A549 (cell line): ENCODE results near the gene AMZ2. TPM values are rescaled to one million over a fixed set of nuclear protein-coding genes. Genes with fewer than 3 reads are reported as not detected.
"Not testable (repeated sequence)": the region's sequence is repeated elsewhere in the genome, so short reads cannot be mapped to it uniquely, and the experiment has no call there.

ENCODE experiments used
- ATAC-seq, 2 experiments: fragments of 200-7000 bp in 1 of 2; fragments of >200 bp in 1 of 2; cut with Nextera tagmentation in 1 of 2; cut with Tn5 transposase in 1 of 2; 3 replicates each; pipeline versions ENCODE4 v1.8.0 to v1.9.1; 2018 to 2020; ENCODE audit warnings: mild to moderate bottlenecking in 1 of 2, moderate library complexity in 1 of 2
- CTCF ChIA-PET: fragments of 300-600 bp; sonication (Branson Sonifier 250); formaldehyde crosslinking; extraction: SDS; loops from one replicate; lab custom pipeline; 2021; ENCODE audit warnings: antibody characterized with exemption, inconsistent platforms; lab: Yijun Ruan, JAX
- POLR2A ChIA-PET: fragments of 350-600 bp; formaldehyde crosslinking; extraction: SDS; loops from one replicate; lab custom pipeline; 2021; ENCODE audit warnings: antibody characterized with exemption, inconsistent platforms; lab: Yijun Ruan, JAX
- DNase-seq, 2 experiments: peaks; one replicate each; pipeline versions ENCODE4 v3.0.0 to v3.0.0-alpha.2; 2011 to 2016; ENCODE audit warnings: low read depth in 1 of 2, low spot score in 1 of 2
- FAIRE-seq: peaks from 2 replicates; lab custom pipeline; 2011; peaks lifted over from hg19 to GRCh38; lab: Jason Lieb, UNC
- H3K27ac ChIP-seq, 2 experiments: fragments of >200 bp; sonication (Bioruptor Twin); formaldehyde crosslinking; 3 replicates each; pipeline ENCODE4 v1.5.1; 2016 to 2017
- H3K4me1 ChIP-seq: fragments of >200 bp; sonication (Bioruptor Twin); formaldehyde crosslinking; 3 replicates; pipeline ENCODE4 v1.6.1; 2016
- H3K4me2 ChIP-seq: fragments of >200 bp; sonication (Bioruptor Twin); formaldehyde crosslinking; 3 replicates; pipeline ENCODE4 v1.6.1; 2016
- H3K4me3 ChIP-seq: fragments of >200 bp; sonication (Bioruptor Twin); formaldehyde crosslinking; 3 replicates; pipeline ENCODE4 v1.5.1; 2016
- H3K9me3 ChIP-seq: fragments of >200 bp; sonication (Bioruptor Twin); formaldehyde crosslinking; 3 replicates; pipeline ENCODE4 v1.6.1; 2016
- ATOH8 ChIP-seq: fragments of 250-450 bp; sonication (Bioruptor Pico); IDR thresholded peaks from 2 replicates; pipeline ENCODE4 v1.5.0; 2020; ENCODE audit warnings: low read depth, mild to moderate bottlenecking, moderate library complexity
- CTCF ChIP-seq: fragments of >200 bp; sonication (Bioruptor Twin); formaldehyde crosslinking; IDR thresholded peaks from 3 replicates; pipeline ENCODE4 v1.5.1; 2016
- ESRRA ChIP-seq: fragments of 150-350 bp; IDR thresholded peaks from 2 replicates; pipeline ENCODE4 v1.6.1; 2014; ENCODE audit warnings: mild to moderate bottlenecking, low read length, borderline replicate concordance
- FOSB ChIP-seq: fragments of 250-450 bp; sonication (Bioruptor Pico); IDR thresholded peaks from 2 replicates; pipeline ENCODE4 v1.5.0; 2020; ENCODE audit warnings: mild to moderate bottlenecking, moderate library complexity
- FOSL2 ChIP-seq, 2 experiments: fragments of 450-650 bp in 1 of 2; fragments of >200 bp in 1 of 2; sonication (Bioruptor Twin) in 1 of 2; formaldehyde crosslinking; IDR thresholded peaks; 2 replicates each; pipeline versions ENCODE4 v1.5.0 to v1.6.1; 2016 to 2020; ENCODE audit warnings: mild to moderate bottlenecking in 1 of 2, moderate library complexity in 1 of 2
- HMGXB4 ChIP-seq: fragments of 250-450 bp; sonication (Bioruptor Pico); IDR thresholded peaks from 2 replicates; pipeline ENCODE4 v1.5.0; 2021; ENCODE audit warnings: mild to moderate bottlenecking, moderate library complexity, borderline replicate concordance
- HOXB13 ChIP-seq: fragments of 250-450 bp; sonication (Bioruptor Pico); IDR thresholded peaks from 2 replicates; pipeline ENCODE4 v1.5.0; 2020; ENCODE audit warnings: low read depth, mild to moderate bottlenecking, moderate library complexity
- KDM1A ChIP-seq: fragments of 200-600 bp; sonication (generic); IDR thresholded peaks from 2 replicates; pipeline ENCODE4 v1.6.1; 2016; ENCODE audit warnings: low read depth, mild to moderate bottlenecking
- MAFK ChIP-seq: fragments of 450-650 bp; IDR thresholded peaks from 2 replicates; pipeline ENCODE4 v1.6.1; 2014; ENCODE audit not compliant: partially characterized antibody
- RAD21 ChIP-seq, 2 experiments: fragments of >200 bp in 1 of 2; sonication (Bioruptor Twin) in 1 of 2; formaldehyde crosslinking in 1 of 2; IDR thresholded peaks in 1 of 2; conservative IDR thresholded peaks in 1 of 2; 2 replicates in 1 of 2; 3 replicates in 1 of 2; pipeline ENCODE4 v1.6.1; 2012 to 2018; ENCODE audit warnings: inconsistent platforms in 1 of 2
- RFX5 ChIP-seq: fragments of 450-650 bp; IDR thresholded peaks from 2 replicates; pipeline ENCODE4 v1.7.1; 2014; ENCODE audit warnings: antibody characterized with exemption, mild to moderate bottlenecking, moderate library complexity
- SMC3 ChIP-seq: fragments of >200 bp; sonication (Bioruptor Twin); formaldehyde crosslinking; IDR thresholded peaks from 3 replicates; pipeline ENCODE4 v1.6.1; 2018; ENCODE audit warnings: inconsistent platforms
- ZFP36 ChIP-seq: fragments of 450-650 bp; IDR thresholded peaks from 2 replicates; pipeline ENCODE4 v1.6.1; 2014; ENCODE audit warnings: borderline replicate concordance; ENCODE audit not compliant: partially characterized antibody
- ZNF302 ChIP-seq: fragments of 250-450 bp; sonication (Bioruptor Pico); IDR thresholded peaks from 2 replicates; pipeline ENCODE4 v1.9.0; 2021; ENCODE audit warnings: inconsistent platforms, mild to moderate bottlenecking, moderate library complexity
- WGBS: methylation state at CpG from one replicate; pipeline ENCODE4 v1.1.6; 2017; ENCODE audit errors: missing lambda C conversion rate; 5-methylcytosine and 5-hydroxymethylcytosine counted together
- polyA plus RNA-seq, 4 experiments: library from polyadenylated mRNA; depleted of rRNA in 3 of 4; stranded (reverse); fragments of >200 nt; fragmentation: RNase III in 1 of 4; extraction: RNeasy Plus Mini Kit Qiagen cat#74134 plus additional on column Dnase treatment in 1 of 4; gene quantifications; 2 replicates in 3 of 4; 3 replicates in 1 of 4; pipeline ENCODE4 v1.2.3, GENCODE V29; 2011 to 2017

Gene AMZ2
- polyA plus RNA-seq, 2 of the 4 experiments (the other 2 are of a cell fraction), result 105 to 201 TPM

GRCh38 chr17:68263101-68263681 lies 15.3 kb downstream of the AMZ2 start:
- peak; percentile 82 for TF ChIP-seq CTCF
- peak; percentile 75 to 92 for TF ChIP-seq RAD21 (conservative IDR thresholded peaks at IDR 0.05 in 1 of 2, IDR thresholded peaks at IDR 0.05 in 1 of 2)
- peak; percentile 94 for TF ChIP-seq SMC3
- DNase-seq, result peak in 1 of 2 experiments; percentile 56
- Histone ChIP-seq H3K27ac (peak overlapping the region; percentile 0 to 23; a peak in 2 of 6 replicates), H3K4me2 (peak overlapping the region; percentile 42), H3K4me1 (peaks cover 10% of the 10 kb centered on the region; the same call in 1 of the 3 replicates)
- 12% methylated on average over 9 of the region's 9 CpGs for WGBS
- FAIRE-seq, result peak; percentile 98
- not testable (repeated sequence) for H3K9me3 ChIP-seq, H3K4me3 ChIP-seq
- CTCF ChIA-PET, result interaction anchor here (0.5 to 6.5 kb wide), 38 partner anchors 9 to 498 kb away, joined by 3 to 122 read pairs (median 7); partner anchors contain the start of genes AMZ2 and WIPI1
- peak; percentile 86 to 95 for ATAC-seq
- POLR2A ChIA-PET, result interaction anchor here (2.1 kb wide), 1 partner anchor 15 kb away, joined by 4 read pairs; the partner anchor contains the start of gene AMZ2

- H3K4me3 ChIP-seq, H3K4me2 ChIP-seq, DNase-seq, FAIRE-seq, ATAC-seq, H3K9me3 ChIP-seq, H3K27ac ChIP-seq: not testable (repeated sequence)
- ChIA-PET CTCF (interaction anchor here (1.4 to 6.5 kb wide), 9 partner anchors 62 to 495 kb away, joined by 4 to 122 read pairs (median 51); no protein-coding TSS in a partner anchor), POLR2A (interaction anchor here (0.6 to 1.6 kb wide), 4 partner anchors 18 to 133 kb away, joined by 3 to 6 read pairs (median 5); partner anchors contain the start of genes AMZ2, ARSG and SLC16A6)
- 26% methylated on average over 2 of the region's 2 CpGs for WGBS
- H3K4me1 ChIP-seq, result peaks cover 10% of the 10 kb centered on the region; the same call in 1 of the 3 replicates
Measured at GRCh38 chr17:68265833-68266232, 18.0 kb downstream of the AMZ2 start.

- ChIA-PET POLR2A (no interaction called here), CTCF (interaction anchor here (0.9 to 3.2 kb wide), 5 partner anchors 9 to 162 kb away, joined by 3 to 19 read pairs (median 10); no protein-coding TSS in a partner anchor)
- FAIRE-seq, result no peak
- WGBS, result 70% methylated on average over 11 of the region's 11 CpGs
- no peak for DNase-seq
- no peak for ATAC-seq
- H3K4me2 ChIP-seq, result no peak overlapping the region
- H3K27ac ChIP-seq, result no peak overlapping the region
- peaks cover 14% of the 10 kb centered on the region for H3K9me3 ChIP-seq
- H3K4me3 ChIP-seq, result no peak overlapping the region
- H3K4me1 ChIP-seq, result no peaks in the 10 kb centered on the region
- TF ChIP-seq ZNF302 (CRISPR knock-in tag), result no peak
- no peak for TF ChIP-seq HMGXB4 (CRISPR knock-in tag)
- TF ChIP-seq FOSL2 (IDR thresholded peaks at IDR 0.05), result no peak
- no peak for TF ChIP-seq FOSL2 (CRISPR knock-in tag; IDR thresholded peaks at IDR 0.05)
- TF ChIP-seq FOSB (CRISPR knock-in tag), result no peak
- TF ChIP-seq RFX5, result no peak
- no peak for TF ChIP-seq ESRRA
- TF ChIP-seq ZFP36, result no peak
- TF ChIP-seq ATOH8, result no peak
- no peak for TF ChIP-seq CTCF
- TF ChIP-seq KDM1A, result no peak
- TF ChIP-seq HOXB13, result no peak
- TF ChIP-seq MAFK, result no peak
Measured at GRCh38 chr17:68273722-68274121, 25.9 kb downstream of the AMZ2 start.

GRCh38 chr17:68276339-68276738 lies 28.5 kb downstream of the AMZ2 start:
- not testable (repeated sequence) for H3K4me3 ChIP-seq
- CTCF ChIA-PET, result interaction anchor here (0.6 to 3.2 kb wide), 4 partner anchors 14 to 809 kb away, joined by 3 to 19 read pairs (median 7); no protein-coding TSS in a partner anchor

More at GRCh38 chr17:68276339-68276738, 28.5 kb downstream of the AMZ2 start:
- WGBS, result 45% methylated on average over 3 of the region's 3 CpGs
- H3K27ac ChIP-seq, POLR2A ChIA-PET, H3K4me1 ChIP-seq, H3K4me2 ChIP-seq, FAIRE-seq, DNase-seq, ATAC-seq: not testable (repeated sequence)
- H3K9me3 ChIP-seq, result peaks cover 21% of the 10 kb centered on the region
